C4-2B (cell line): ENCODE measurements around the gene PDHX.

Experiments
- ZFX ChIP-seq: fragments of 450-650 bp; IDR thresholded peaks from 2 replicates; pipeline ENCODE4 v1.6.1; 2017
- TF ChIP-seq, protein P1 (sequence below): fragments of 450-650 bp; conservative IDR thresholded peaks from 2 replicates; pipeline ENCODE4 v1.5.1; 2017; ENCODE audit warnings: mild to moderate bottlenecking

GRCh38 chr11:35042913-35043312 is 126.5 kb downstream of the PDHX start:
- TF ChIP-seq, protein P1, sequence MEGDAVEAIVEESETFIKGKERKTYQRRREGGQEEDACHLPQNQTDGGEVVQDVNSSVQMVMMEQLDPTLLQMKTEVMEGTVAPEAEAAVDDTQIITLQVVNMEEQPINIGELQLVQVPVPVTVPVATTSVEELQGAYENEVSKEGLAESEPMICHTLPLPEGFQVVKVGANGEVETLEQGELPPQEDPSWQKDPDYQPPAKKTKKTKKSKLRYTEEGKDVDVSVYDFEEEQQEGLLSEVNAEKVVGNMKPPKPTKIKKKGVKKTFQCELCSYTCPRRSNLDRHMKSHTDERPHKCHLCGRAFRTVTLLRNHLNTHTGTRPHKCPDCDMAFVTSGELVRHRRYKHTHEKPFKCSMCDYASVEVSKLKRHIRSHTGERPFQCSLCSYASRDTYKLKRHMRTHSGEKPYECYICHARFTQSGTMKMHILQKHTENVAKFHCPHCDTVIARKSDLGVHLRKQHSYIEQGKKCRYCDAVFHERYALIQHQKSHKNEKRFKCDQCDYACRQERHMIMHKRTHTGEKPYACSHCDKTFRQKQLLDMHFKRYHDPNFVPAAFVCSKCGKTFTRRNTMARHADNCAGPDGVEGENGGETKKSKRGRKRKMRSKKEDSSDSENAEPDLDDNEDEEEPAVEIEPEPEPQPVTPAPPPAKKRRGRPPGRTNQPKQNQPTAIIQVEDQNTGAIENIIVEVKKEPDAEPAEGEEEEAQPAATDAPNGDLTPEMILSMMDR, result no peak
- no peak for TF ChIP-seq ZFX
